Measurements from ENCODE around the gene RBM39.

GRCh38 chr20:35654415-35654814 lies 87.6 kb downstream of the RBM39 start:
- TF ChIP-seq SP1 (IDR thresholded peaks at IDR 0.05) (no peak), BHLHE40 (IDR thresholded peaks at IDR 0.05; ENCODE audit: borderline replicate concordance) (no peak), SUZ12 (IDR thresholded peaks at IDR 0.05) (no peak), ARNT (IDR thresholded peaks at IDR 0.05) (no peak), FOXA1 (IDR thresholded peaks at IDR 0.05) (no peak), FOXM1 (IDR thresholded peaks at IDR 0.05; ENCODE audit: borderline replicate concordance) (no peak), TARDBP (IDR thresholded peaks at IDR 0.05) (no peak), LEF1 (IDR thresholded peaks at IDR 0.05; ENCODE audit: borderline replicate concordance) (no peak), ELF4 (IDR thresholded peaks at IDR 0.05) (no peak), NFRKB (IDR thresholded peaks at IDR 0.05) (no peak), PKNOX1 (IDR thresholded peaks at IDR 0.05) (no peak), FOXK2 (IDR thresholded peaks at IDR 0.05) (no peak), CTBP1 (IDR thresholded peaks at IDR 0.05; ENCODE audit: borderline replicate concordance) (no peak)
